ENCODE data around the gene FCN1.

Gene FCN1

GRCh38 chr9:134950386-134951210 is 32.9 kb upstream of the FCN1 start:
- no peak for DNase-seq

- DNase-seq = no peak
Measured at GRCh38 chr9:134949681-134950385, 32.1 kb upstream of the FCN1 start.

- no peak for DNase-seq
Measured at GRCh38 chr9:134948149-134948548, 30.4 kb upstream of the FCN1 start.

- DNase-seq = no peak
Measured at GRCh38 chr9:134947265-134947955, 29.7 kb upstream of the FCN1 start.

GRCh38 chr9:134946663-134947062 is 29.0 kb upstream of the FCN1 start:
- no peak for DNase-seq

- no peak for DNase-seq
Measured at GRCh38 chr9:134945509-134946275, 28.0 kb upstream of the FCN1 start.

- no peak for DNase-seq
Measured at GRCh38 chr9:134944916-134945315, 27.2 kb upstream of the FCN1 start.

GRCh38 chr9:134944351-134944802 is 26.7 kb upstream of the FCN1 start:
- no peak for DNase-seq

- DNase-seq = no peak
Measured at GRCh38 chr9:134943836-134944235, 26.1 kb upstream of the FCN1 start.

GRCh38 chr9:134943411-134943810 is 25.7 kb upstream of the FCN1 start:
- DNase-seq = no peak

- no peak for DNase-seq
Measured at GRCh38 chr9:134942788-134943184, 25.1 kb upstream of the FCN1 start.

- DNase-seq = no peak
Measured at GRCh38 chr9:134942011-134942787, 24.5 kb upstream of the FCN1 start.

- DNase-seq = no peak
Measured at GRCh38 chr9:134940236-134941208, 22.8 kb upstream of the FCN1 start.

- no peak for DNase-seq
Measured at GRCh38 chr9:134939836-134940235, 22.1 kb upstream of the FCN1 start.

- DNase-seq = no peak
Measured at GRCh38 chr9:134939080-134939733, 21.5 kb upstream of the FCN1 start.

- no peak for DNase-seq
Measured at GRCh38 chr9:134938346-134939079, 20.8 kb upstream of the FCN1 start.

- no peak for DNase-seq
Measured at GRCh38 chr9:134937566-134938345, 20.0 kb upstream of the FCN1 start.

- DNase-seq = no peak
Measured at GRCh38 chr9:134937164-134937555, 19.4 kb upstream of the FCN1 start.
